ENCODE measurements around the gene GAP43.

- TF ChIP-seq CTCF (IDR thresholded peaks at IDR 0.05; ENCODE audit: low read depth, low read length, poor library complexity, severe bottlenecking) (no peak), EZH2phosphoT487 (IDR thresholded peaks at IDR 0.05; ENCODE audit: borderline replicate concordance, low read length) (no peak)
Observed at GRCh38 chr3:115760716-115761115, 137.4 kb downstream of the GAP43 start.
